OCI-LY1 (cell line): ENCODE results near the gene DYNC1I1.

Experiments used
- H2AFZ ChIP-seq: fragments of 200-600 bp; sonication (generic), shearing (Covaris generic); 2 replicates; pipeline ENCODE4 v1.6.0; 2014; ENCODE audit warnings: antibody characterized with exemption, mild to moderate bottlenecking, low read length
- H3F3A ChIP-seq: fragments of 200-600 bp; sonication (generic), shearing (Covaris generic); 2 replicates; pipeline ENCODE4 v1.6.0; 2014; ENCODE audit warnings: mild to moderate bottlenecking, antibody characterized with exemption, low read length, moderate library complexity; ENCODE audit not compliant: insufficient read depth
- H3K27ac ChIP-seq: fragments of 200-600 bp; sonication (generic); 2 replicates; pipeline ENCODE4 v1.5.1; 2014; ENCODE audit warnings: low read length, mixed run types, mild to moderate bottlenecking, low read depth; ENCODE audit not compliant: poor library complexity, severe bottlenecking
- H3K27me3 ChIP-seq: fragments of 200-600 bp; sonication (generic); 2 replicates; pipeline ENCODE4 v1.6.0; 2014; ENCODE audit warnings: antibody characterized with exemption, mild to moderate bottlenecking, low read length, moderate library complexity; ENCODE audit not compliant: insufficient read depth
- H3K36me3 ChIP-seq: fragments of 200-600 bp; sonication (generic); 2 replicates; pipeline ENCODE4 v1.6.1; 2014; ENCODE audit warnings: mild to moderate bottlenecking, antibody characterized with exemption, low read length, moderate library complexity, mixed read lengths; ENCODE audit not compliant: insufficient read depth
- H3K4me1 ChIP-seq: fragments of 200-600 bp; sonication (generic); 2 replicates; pipeline ENCODE4 v1.5.1; 2014; ENCODE audit warnings: mild to moderate bottlenecking, low read length, moderate library complexity; ENCODE audit not compliant: insufficient read depth, severe bottlenecking
- H3K4me2 ChIP-seq: fragments of 200-600 bp; sonication (generic), shearing (Covaris generic); 2 replicates; pipeline ENCODE4 v1.6.1; 2014; ENCODE audit warnings: low read length
- H3K4me3 ChIP-seq: fragments of 200-600 bp; sonication (generic); 2 replicates; pipeline ENCODE4 v1.5.1; 2014; ENCODE audit warnings: low read length, low read depth, mild to moderate bottlenecking, mixed read lengths; ENCODE audit not compliant: poor library complexity, severe bottlenecking
- H3K79me2 ChIP-seq: fragments of 200-600 bp; shearing (Covaris generic); 2 replicates; pipeline ENCODE4 v1.6.1; 2016; ENCODE audit warnings: mixed run types, low read length, mixed read lengths; ENCODE audit not compliant: insufficient read depth
- H3K9ac ChIP-seq: fragments of 200-600 bp; sonication (generic), shearing (Covaris generic); 2 replicates; pipeline ENCODE4 v1.6.1; 2014; ENCODE audit warnings: mild to moderate bottlenecking, low read length, mixed read lengths
- H3K9me2 ChIP-seq: fragments of 200-600 bp; sonication (generic), shearing (Covaris generic); 2 replicates; pipeline ENCODE4 v1.6.1; 2014; ENCODE audit warnings: low read depth, mild to moderate bottlenecking, low read length, mixed read lengths
- H3K9me3 ChIP-seq: fragments of 200-600 bp; shearing (Covaris generic); 2 replicates; pipeline ENCODE4 v1.6.1; 2014; ENCODE audit warnings: low read length, mixed read lengths
- H4K20me1 ChIP-seq: fragments of 200-600 bp; sonication (generic), shearing (Covaris generic); 2 replicates; pipeline ENCODE4 v1.6.0; 2016; ENCODE audit warnings: mild to moderate bottlenecking, low read length; ENCODE audit not compliant: insufficient read depth
- EZH2 ChIP-seq: fragments of 200-600 bp; sonication (generic), shearing (Covaris generic); IDR thresholded peaks from 2 replicates; pipeline ENCODE4 v1.8.0; 2017; ENCODE audit warnings: borderline replicate concordance, mixed run types, mild to moderate bottlenecking, antibody characterized with exemption, low read length, moderate library complexity, mixed read lengths
- TF ChIP-seq, protein P1 (sequence below): fragments of 200-600 bp; sonication (generic), shearing (Covaris generic); IDR thresholded peaks from 2 replicates; pipeline ENCODE4 v1.5.1; 2017; ENCODE audit warnings: mild to moderate bottlenecking, antibody characterized with exemption, low read length, moderate library complexity, mixed read lengths

Gene DYNC1I1

DNA sequence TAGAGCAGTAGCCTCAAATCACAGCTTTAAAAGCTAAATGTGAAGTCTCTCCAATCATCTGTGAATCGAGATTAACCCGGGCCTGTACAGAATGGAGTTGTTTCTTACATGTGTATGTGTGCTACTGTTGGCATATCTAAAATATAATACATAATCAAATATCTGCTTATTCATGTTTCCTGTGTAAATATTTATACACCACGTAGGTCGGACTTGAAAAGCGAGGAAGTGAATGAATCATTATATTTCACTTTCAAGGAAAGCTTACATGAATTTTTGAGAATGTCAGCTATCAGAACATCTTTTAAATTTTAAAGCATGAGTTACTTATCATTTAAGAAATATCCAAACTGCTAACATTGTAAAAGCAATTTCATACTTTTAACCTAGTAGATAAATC is 316.2 kb downstream of the DYNC1I1 start:
- Histone ChIP-seq H3K79me2 (no peaks in the 10 kb centered on the region), H4K20me1 (no peaks in the 10 kb centered on the region), H3K4me2 (no peak overlapping the region), H3K4me1 (no peaks in the 10 kb centered on the region), H3K9ac (no peak overlapping the region), H2AFZ (no peak overlapping the region), H3K4me3 (no peak overlapping the region), H3K9me3 (no peaks in the 10 kb centered on the region), H3K36me3 (no peaks in the 10 kb centered on the region), H3K27me3 (no peaks in the 10 kb centered on the region), H3K27ac (no peak overlapping the region), H3F3A (no peaks in the 10 kb centered on the region), H3K9me2 (no peaks in the 10 kb centered on the region)
- TF ChIP-seq, protein P1, sequence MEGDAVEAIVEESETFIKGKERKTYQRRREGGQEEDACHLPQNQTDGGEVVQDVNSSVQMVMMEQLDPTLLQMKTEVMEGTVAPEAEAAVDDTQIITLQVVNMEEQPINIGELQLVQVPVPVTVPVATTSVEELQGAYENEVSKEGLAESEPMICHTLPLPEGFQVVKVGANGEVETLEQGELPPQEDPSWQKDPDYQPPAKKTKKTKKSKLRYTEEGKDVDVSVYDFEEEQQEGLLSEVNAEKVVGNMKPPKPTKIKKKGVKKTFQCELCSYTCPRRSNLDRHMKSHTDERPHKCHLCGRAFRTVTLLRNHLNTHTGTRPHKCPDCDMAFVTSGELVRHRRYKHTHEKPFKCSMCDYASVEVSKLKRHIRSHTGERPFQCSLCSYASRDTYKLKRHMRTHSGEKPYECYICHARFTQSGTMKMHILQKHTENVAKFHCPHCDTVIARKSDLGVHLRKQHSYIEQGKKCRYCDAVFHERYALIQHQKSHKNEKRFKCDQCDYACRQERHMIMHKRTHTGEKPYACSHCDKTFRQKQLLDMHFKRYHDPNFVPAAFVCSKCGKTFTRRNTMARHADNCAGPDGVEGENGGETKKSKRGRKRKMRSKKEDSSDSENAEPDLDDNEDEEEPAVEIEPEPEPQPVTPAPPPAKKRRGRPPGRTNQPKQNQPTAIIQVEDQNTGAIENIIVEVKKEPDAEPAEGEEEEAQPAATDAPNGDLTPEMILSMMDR: no peak
- TF ChIP-seq EZH2: no peak

GRCh38 chr7:96089511-96089910 is 317.2 kb downstream of the DYNC1I1 start:
- TF ChIP-seq, protein P1: no peak
- no peak for TF ChIP-seq EZH2
- Histone ChIP-seq H2AFZ (no peak overlapping the region), H3K9me2 (no peaks in the 10 kb centered on the region), H3K79me2 (no peaks in the 10 kb centered on the region), H3K9ac (no peak overlapping the region), H4K20me1 (no peaks in the 10 kb centered on the region), H3K9me3 (no peaks in the 10 kb centered on the region), H3K36me3 (no peaks in the 10 kb centered on the region), H3K4me3 (no peak overlapping the region), H3K27ac (no peak overlapping the region), H3F3A (no peaks in the 10 kb centered on the region), H3K27me3 (no peaks in the 10 kb centered on the region), H3K4me1 (no peaks in the 10 kb centered on the region), H3K4me2 (no peak overlapping the region)

- H3K4me1 ChIP-seq: no peaks in the 10 kb centered on the region
These were observed 318.4 kb downstream of the DYNC1I1 start for GRCh38 chr7:96090756-96091155.

More at GRCh38 chr7:96090756-96091155, 318.4 kb downstream of the DYNC1I1 start:
- no peak overlapping the region for H2AFZ ChIP-seq
- no peaks in the 10 kb centered on the region for H3F3A ChIP-seq
- H3K9ac ChIP-seq: no peak overlapping the region
- no peaks in the 10 kb centered on the region for H3K9me3 ChIP-seq
- no peaks in the 10 kb centered on the region for H3K79me2 ChIP-seq
- no peak for TF ChIP-seq EZH2
- TF ChIP-seq, protein P1: no peak
- no peaks in the 10 kb centered on the region for H4K20me1 ChIP-seq
- no peak overlapping the region for H3K4me3 ChIP-seq
- no peaks in the 10 kb centered on the region for H3K9me2 ChIP-seq
- H3K36me3 ChIP-seq: no peaks in the 10 kb centered on the region
- no peaks in the 10 kb centered on the region for H3K27me3 ChIP-seq
- no peak overlapping the region for H3K4me2 ChIP-seq
- H3K27ac ChIP-seq: no peak overlapping the region
